GM19468 (cell line): ENCODE results near the gene C14orf93.

Experiments
- ATAC-seq: cut with Tn5 transposase; IDR thresholded peaks from one replicate; pipeline ENCODE4 v1.9.1; 2021; ENCODE audit warnings: mild to moderate bottlenecking, moderate library complexity, moderate number of reproducible peaks; ENCODE audit not compliant: unreplicated experiment; ENCODE audit errors: extremely low read depth

Gene C14orf93

GRCh38 chr14:23047034-23047634 is 37.2 kb upstream of the C14orf93 start:
- no peak for ATAC-seq

- ATAC-seq, result no peak
Observed at GRCh38 chr14:23045419-23046357, 35.7 kb upstream of the C14orf93 start.

GRCh38 chr14:23044840-23045239 is 34.9 kb upstream of the C14orf93 start:
- ATAC-seq, result no peak

GRCh38 chr14:23043754-23044153 is 33.8 kb upstream of the C14orf93 start:
- no peak for ATAC-seq

GRCh38 chr14:23043145-23043544 is 33.2 kb upstream of the C14orf93 start:
- no peak for ATAC-seq

- ATAC-seq, result no peak
Observed at GRCh38 chr14:23042162-23042965, 32.4 kb upstream of the C14orf93 start, which contains the start of gene PSMB11. PSMB11 (plus strand) TSS chr14:23042212; CDS start chr14:23042226, 14 bp downstream.

GRCh38 chr14:23041729-23042128 is 31.8 kb upstream of the C14orf93 start:
- ATAC-seq, result no peak

GRCh38 chr14:23040100-23040499 is 30.2 kb upstream of the C14orf93 start:
- ATAC-seq, result no peak

- ATAC-seq, result no peak
Observed at GRCh38 chr14:23035303-23036144, 25.6 kb upstream of the C14orf93 start.

GRCh38 chr14:23034498-23035302 is 24.8 kb upstream of the C14orf93 start, which contains the start of gene PSMB5:
PSMB5 (minus strand) TSS chr14:23034900; CDS start chr14:23034881, 19 bp downstream.
- peak; percentile 86 for ATAC-seq

- ATAC-seq, result no peak
Observed at GRCh38 chr14:23033801-23034497, 24.0 kb upstream of the C14orf93 start.

- ATAC-seq, result no peak
Observed at GRCh38 chr14:23033251-23033727, 23.3 kb upstream of the C14orf93 start.

GRCh38 chr14:23030936-23031335 is 21.0 kb upstream of the C14orf93 start:
- ATAC-seq, result no peak

- ATAC-seq, result no peak
Observed at GRCh38 chr14:23028799-23029198, 18.9 kb upstream of the C14orf93 start.

GRCh38 chr14:23025151-23025814 is 15.3 kb upstream of the C14orf93 start:
- ATAC-seq, result no peak

- ATAC-seq, result no peak
Observed at GRCh38 chr14:23024612-23025075, 14.7 kb upstream of the C14orf93 start.

GRCh38 chr14:23023795-23024152 is 13.8 kb upstream of the C14orf93 start:
- ATAC-seq, result no peak
